ENCODE data around the gene EXOC6B. TPM values are rescaled to one million over a fixed set of nuclear protein-coding genes. Genes with fewer than 3 reads are reported as not detected.

The EXOC6B gene
- total RNA-seq, 3 donors from 2014 or later: 32.2 to 49.2 (median 37.0) TPM

DNA sequence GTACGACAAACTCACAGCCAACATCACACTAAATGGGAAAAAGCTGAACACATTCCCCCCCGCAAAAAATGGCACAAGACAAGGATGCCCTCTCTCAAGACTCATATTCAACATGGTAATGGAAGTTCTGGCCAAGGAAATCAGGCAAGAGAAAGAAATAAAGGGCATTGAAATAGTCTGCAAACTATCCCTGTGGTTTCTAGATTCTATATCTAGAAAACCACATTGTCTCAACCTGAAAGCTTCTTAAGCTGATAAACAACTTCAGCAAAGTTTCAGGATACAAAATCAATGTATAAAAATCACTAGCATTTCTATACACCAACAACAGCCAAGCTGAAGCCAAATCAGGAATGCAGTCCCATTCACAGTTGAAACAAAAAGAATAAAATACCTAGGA, 383.6 kb downstream of the EXOC6B start:
- TF ChIP-seq POLR2AphosphoS5 (IDR thresholded peaks at IDR 0.05) (no peak), POLR2A (IDR thresholded peaks at IDR 0.05) (no peak)
- TF ChIP-seq, protein P1, sequence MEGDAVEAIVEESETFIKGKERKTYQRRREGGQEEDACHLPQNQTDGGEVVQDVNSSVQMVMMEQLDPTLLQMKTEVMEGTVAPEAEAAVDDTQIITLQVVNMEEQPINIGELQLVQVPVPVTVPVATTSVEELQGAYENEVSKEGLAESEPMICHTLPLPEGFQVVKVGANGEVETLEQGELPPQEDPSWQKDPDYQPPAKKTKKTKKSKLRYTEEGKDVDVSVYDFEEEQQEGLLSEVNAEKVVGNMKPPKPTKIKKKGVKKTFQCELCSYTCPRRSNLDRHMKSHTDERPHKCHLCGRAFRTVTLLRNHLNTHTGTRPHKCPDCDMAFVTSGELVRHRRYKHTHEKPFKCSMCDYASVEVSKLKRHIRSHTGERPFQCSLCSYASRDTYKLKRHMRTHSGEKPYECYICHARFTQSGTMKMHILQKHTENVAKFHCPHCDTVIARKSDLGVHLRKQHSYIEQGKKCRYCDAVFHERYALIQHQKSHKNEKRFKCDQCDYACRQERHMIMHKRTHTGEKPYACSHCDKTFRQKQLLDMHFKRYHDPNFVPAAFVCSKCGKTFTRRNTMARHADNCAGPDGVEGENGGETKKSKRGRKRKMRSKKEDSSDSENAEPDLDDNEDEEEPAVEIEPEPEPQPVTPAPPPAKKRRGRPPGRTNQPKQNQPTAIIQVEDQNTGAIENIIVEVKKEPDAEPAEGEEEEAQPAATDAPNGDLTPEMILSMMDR (IDR thresholded peaks at IDR 0.05): no peak
- H3K27ac ChIP-seq: no peak overlapping the region
- peaks cover 0 to 11% of the 10 kb centered on the region in 2 donors for H3K9me3 ChIP-seq
- DNase-seq (ENCODE audit: low spot score in 2 of 2): no peak
- H3K27me3 ChIP-seq: no peaks in the 10 kb centered on the region
- intact Hi-C loops (cut with DNase I; ENCODE audit: low total_unique reads): no loop called here
- no peaks in the 10 kb centered on the region for H3K36me3 ChIP-seq
- H3K4me3 ChIP-seq: no peak overlapping the region
- H3K4me1 ChIP-seq: no peaks in the 10 kb centered on the region

DNA sequence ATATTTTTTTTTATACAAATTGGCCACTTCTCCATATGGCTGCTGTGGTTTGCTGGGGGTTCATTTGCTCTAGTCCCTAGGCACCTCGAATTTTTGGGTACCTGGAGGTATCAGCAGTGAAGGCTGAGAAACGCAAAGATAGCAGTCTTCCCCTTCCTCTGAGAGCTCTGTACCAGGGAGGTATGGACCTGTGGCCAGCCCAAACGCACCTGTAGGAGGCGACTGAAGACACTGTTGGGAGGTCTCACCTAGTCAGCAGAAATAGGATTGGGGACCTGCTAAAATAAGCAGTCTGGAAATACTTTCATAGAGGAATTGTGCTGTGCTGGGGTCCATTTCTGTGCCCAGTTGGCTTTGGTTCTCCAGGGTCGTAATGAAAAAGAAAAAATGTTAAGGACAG, 385.9 kb downstream of the EXOC6B start:
- Histone ChIP-seq H3K27ac (no peak overlapping the region), H3K4me1 (no peaks in the 10 kb centered on the region), H3K9me3 (peaks cover 0 to 9% of the 10 kb centered on the region in 2 donors), H3K4me3 (no peak overlapping the region), H3K27me3 (no peaks in the 10 kb centered on the region), H3K36me3 (no peaks in the 10 kb centered on the region)
- DNase-seq (ENCODE audit: low spot score in 2 of 2): no peak
- TF ChIP-seq POLR2A (IDR thresholded peaks at IDR 0.05) (no peak), POLR2AphosphoS5 (IDR thresholded peaks at IDR 0.05) (no peak)
- TF ChIP-seq, protein P1 (IDR thresholded peaks at IDR 0.05): no peak
- intact Hi-C loops (cut with DNase I; ENCODE audit: low total_unique reads): no loop called here

DNA sequence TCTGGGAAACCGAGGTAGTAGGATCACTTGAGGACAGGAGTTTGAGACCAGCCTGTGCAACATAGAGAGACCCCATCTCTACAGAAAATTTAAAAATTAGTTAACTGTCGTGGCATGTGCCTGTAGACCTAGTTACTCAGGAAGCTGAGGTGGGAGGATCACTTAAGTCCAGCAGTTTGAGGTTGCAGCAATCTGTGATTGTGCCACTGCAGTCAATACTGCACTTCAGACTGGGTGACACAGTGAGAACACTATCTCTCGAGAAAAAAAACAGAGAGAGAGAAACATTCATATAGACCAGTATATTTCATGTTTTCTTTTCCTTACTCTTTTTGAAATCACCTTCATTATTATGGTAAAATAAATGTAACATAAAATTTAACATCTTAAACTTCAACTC, 387.5 kb downstream of the EXOC6B start:
- Histone ChIP-seq H3K4me3 (no peak overlapping the region), H3K4me1 (no peaks in the 10 kb centered on the region), H3K27me3 (no peaks in the 10 kb centered on the region), H3K36me3 (no peaks in the 10 kb centered on the region), H3K9me3 (no peaks in the 10 kb centered on the region), H3K27ac (no peak overlapping the region)
- intact Hi-C loops (cut with DNase I; ENCODE audit: low total_unique reads): no loop called here
- DNase-seq (ENCODE audit: low spot score in 2 of 2): no peak
- TF ChIP-seq POLR2AphosphoS5 (IDR thresholded peaks at IDR 0.05) (no peak), POLR2A (IDR thresholded peaks at IDR 0.05) (no peak)
- TF ChIP-seq, protein P1 (IDR thresholded peaks at IDR 0.05): no peak

DNA sequence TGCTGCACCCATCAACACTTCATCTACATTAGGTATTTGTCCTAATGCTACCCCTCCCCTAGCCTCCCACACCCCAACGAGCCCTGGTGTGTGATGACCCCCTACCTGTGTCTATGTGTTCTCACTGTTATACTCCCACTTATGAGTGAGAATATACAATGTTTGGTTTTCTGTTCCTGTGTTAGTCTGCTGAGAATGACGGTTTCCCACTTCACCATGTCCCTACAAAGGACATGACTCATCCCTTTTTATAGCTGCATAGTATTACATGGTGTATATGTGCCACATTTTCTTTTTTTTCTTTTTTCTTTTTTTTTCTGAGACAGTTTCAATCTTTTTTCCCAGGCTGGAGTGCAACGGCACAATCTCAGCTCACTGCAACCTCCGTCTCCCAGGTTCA, 394.1 kb downstream of the EXOC6B start:
- Histone ChIP-seq H3K4me1 (no peaks in the 10 kb centered on the region), H3K4me3 (no peak overlapping the region), H3K36me3 (no peaks in the 10 kb centered on the region), H3K27ac (no peak overlapping the region), H3K27me3 (no peaks in the 10 kb centered on the region), H3K9me3 (no peaks in the 10 kb centered on the region)
- DNase-seq (ENCODE audit: low spot score in 2 of 2): no peak
- intact Hi-C loops (cut with DNase I; ENCODE audit: low total_unique reads): no loop called here
- TF ChIP-seq, protein P1 (IDR thresholded peaks at IDR 0.05): no peak
- TF ChIP-seq POLR2AphosphoS5 (IDR thresholded peaks at IDR 0.05): no peak
- no peak for TF ChIP-seq POLR2A (IDR thresholded peaks at IDR 0.05)

DNA sequence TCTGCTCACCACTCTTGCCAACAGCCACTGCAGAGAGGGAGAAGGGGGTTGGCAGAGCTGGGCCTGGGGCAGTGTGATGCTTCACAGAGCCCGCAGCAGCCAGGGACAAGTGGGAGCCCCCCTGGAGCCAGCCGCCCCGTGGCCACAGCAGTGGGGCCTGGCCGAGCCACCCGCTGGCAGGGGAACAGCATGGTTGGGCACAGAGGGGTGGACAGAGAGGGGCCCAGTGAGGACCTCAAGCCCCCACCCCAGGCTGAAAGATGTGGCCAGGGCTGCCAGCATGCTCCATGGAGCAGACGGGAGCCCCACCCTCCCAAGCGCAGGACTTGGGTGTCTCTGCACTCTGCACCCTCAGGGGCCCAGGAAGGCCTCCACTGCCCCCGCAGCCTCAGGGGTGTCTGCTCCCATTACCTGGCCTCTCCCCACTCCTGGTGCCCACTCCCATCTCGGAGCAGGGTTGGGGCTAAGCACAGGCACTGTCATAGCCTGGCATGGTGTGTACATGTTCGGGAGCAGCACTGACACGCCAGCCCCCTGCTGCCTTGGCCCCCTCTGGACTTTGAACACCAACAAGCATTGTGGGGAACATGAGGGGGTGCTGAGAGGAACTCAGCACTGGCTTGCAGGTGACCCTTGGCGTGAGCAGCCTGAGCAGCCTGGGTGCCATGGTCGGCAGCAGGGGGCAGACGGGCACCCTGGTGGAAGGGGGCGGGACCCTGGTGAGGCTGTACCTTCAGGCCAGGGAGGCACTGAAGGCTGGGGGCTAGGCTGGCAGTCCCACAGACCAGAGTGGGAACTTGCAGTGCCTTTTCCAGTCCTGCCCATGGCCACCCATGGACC, 398.6 kb downstream of the EXOC6B start:
- no peaks in the 10 kb centered on the region for H3K4me1 ChIP-seq
- no peak overlapping the region for H3K4me3 ChIP-seq
- TF ChIP-seq POLR2AphosphoS5 (IDR thresholded peaks at IDR 0.05) (no peak), POLR2A (IDR thresholded peaks at IDR 0.05) (no peak)
- H3K9me3 ChIP-seq: no peaks in the 10 kb centered on the region
- DNase-seq (ENCODE audit: low spot score in 2 of 2): no peak
- no peak overlapping the region for H3K27ac ChIP-seq
- intact Hi-C loops (cut with DNase I; ENCODE audit: low total_unique reads): no loop called here
- no peaks in the 10 kb centered on the region for H3K27me3 ChIP-seq
- no peaks in the 10 kb centered on the region for H3K36me3 ChIP-seq
